Lower lobe of right lung (tissue), 2 donors: ENCODE data around the gene HAUS7. TPM values are rescaled to one million over a fixed set of nuclear protein-coding genes. Genes with fewer than 3 reads are reported as not detected.
A peak's percentile ranks its signal among the peaks of the same experiment; 100 is the strongest.

Experiments used
- ATAC-seq, 2 donors: fragments of 200-7000 bp; cut with Tn5 transposase; one replicate each; pipeline ENCODE4 v1.9.1; 2020 to 2022; ENCODE audit warnings: mild to moderate bottlenecking in 2 of 2, moderate library complexity in 2 of 2
- DNase-seq: peaks from one replicate; pipeline ENCODE4 v3.0.0-alpha.2; 2020
- H3K27ac ChIP-seq: fragments of 200-600 bp; one replicate; pipeline ENCODE4 v1.8.0; 2022
- H3K27me3 ChIP-seq: fragments of 200-600 bp; one replicate; pipeline ENCODE4 v1.8.0; 2022; ENCODE audit warnings: low read depth
- H3K36me3 ChIP-seq: fragments of 200-600 bp; one replicate; pipeline ENCODE4 v1.8.0; 2022; ENCODE audit warnings: mild to moderate bottlenecking
- H3K4me1 ChIP-seq: fragments of 200-600 bp; one replicate; pipeline ENCODE4 v1.8.0; 2022
- H3K4me3 ChIP-seq: fragments of 200-600 bp; one replicate; pipeline ENCODE4 v1.8.0; 2022; ENCODE audit warnings: mild to moderate bottlenecking
- H3K9me3 ChIP-seq: fragments of 200-600 bp; one replicate; pipeline ENCODE4 v1.8.0; 2022
- CTCF ChIP-seq: fragments of 200-600 bp; IDR thresholded peaks from one replicate; pipeline ENCODE4 v1.8.0; 2022; ENCODE audit warnings: antibody characterized with exemption, mild to moderate bottlenecking
- intact Hi-C: fragments of 100-400 bp; cut with DNase I; formaldehyde crosslinking; loops from one replicate; pipeline ENCODE4 v1.11.0; 2022
- long read RNA-seq: library from polyadenylated mRNA; unstranded; transcript quantifications from one replicate; pipeline ENCODE4 v2.0.0, GENCODE V29; 2021
- total RNA-seq: library from RNA; stranded (reverse); fragmentation: NEBNext Ultra II Directional; extraction: Animal tissue kit (Norgen Biotek cat#: 25700); gene quantifications from one replicate; pipeline ENCODE4 v1.2.1, GENCODE V29; 2021
- donor health status: DM: no; HTN: yes; CAD: no; lungs with severe emphysema.

HAUS7 gene
- 22.7 TPM for total RNA-seq
- long read RNA-seq, transcript HAUS7-202 (10 exons, 1,363 nt) = major isoform, 28 of 31 reads
- long read RNA-seq, partial matches to known transcripts = 1 of 31 reads
- long read RNA-seq, other reads (novel, unspliced or antisense) = 2 of 31 reads

- peak within 1 kb of the TSS; percentile 72 for H3K4me3 ChIP-seq
- H3K36me3 ChIP-seq = no peaks in the 10 kb centered on the region
- peak; percentile 71 for TF ChIP-seq CTCF
- no peaks in the 10 kb centered on the region for H3K27me3 ChIP-seq
- H3K27ac ChIP-seq = peak within 1 kb of the TSS; percentile 80
- intact Hi-C loops = no loop called here
- H3K4me1 ChIP-seq = peaks cover 15% of the 10 kb centered on the region
- DNase-seq = peak; percentile 91
- ATAC-seq = peak; percentile 94 to 96
- no peaks in the 10 kb centered on the region for H3K9me3 ChIP-seq
Measured at GRCh38 chrX:153470411-153471363, at the start of gene HAUS7. HAUS7 (minus strand) TSS chrX:153470576; CDS start chrX:153470557, 19 bp downstream.

- Histone ChIP-seq H3K36me3 (no peaks in the 10 kb centered on the region), H3K4me3 (no peak overlapping the region), H3K4me1 (no peaks in the 10 kb centered on the region), H3K9me3 (no peaks in the 10 kb centered on the region), H3K27me3 (peaks cover 12% of the 10 kb centered on the region), H3K27ac (no peak overlapping the region)
- DNase-seq = no peak
- no peak for TF ChIP-seq CTCF
- ATAC-seq = no peak
- intact Hi-C loops = no loop called here
Measured at GRCh38 chrX:153519569-153520286, 49.4 kb upstream of the HAUS7 start.

- DNase-seq = no peak
- TF ChIP-seq CTCF = no peak
- Histone ChIP-seq H3K36me3 (no peaks in the 10 kb centered on the region), H3K4me1 (no peaks in the 10 kb centered on the region), H3K27ac (no peak overlapping the region), H3K27me3 (peaks cover 12% of the 10 kb centered on the region), H3K9me3 (no peaks in the 10 kb centered on the region), H3K4me3 (no peak overlapping the region)
- ATAC-seq = no peak
- intact Hi-C loops = no loop called here
Measured at GRCh38 chrX:153517946-153518834, 47.8 kb upstream of the HAUS7 start.

- TF ChIP-seq CTCF = no peak
- ATAC-seq (no peak), DNase-seq (no peak)
- Histone ChIP-seq H3K27ac (no peak within 1 kb of the TSS), H3K9me3 (no peaks in the 10 kb centered on the region), H3K27me3 (peaks cover 11% of the 10 kb centered on the region), H3K4me1 (no peaks in the 10 kb centered on the region), H3K4me3 (no peak within 1 kb of the TSS), H3K36me3 (no peaks in the 10 kb centered on the region)
- intact Hi-C loops = no loop called here
Measured at GRCh38 chrX:153517423-153517822, 47.0 kb upstream of the HAUS7 start, which contains the start of gene ATP2B3. ATP2B3 (plus strand) TSS chrX:153517642; CDS start chrX:153536248, 18,606 bp downstream.

GRCh38 chrX:153516073-153516472, 45.7 kb upstream of the HAUS7 start:
- Histone ChIP-seq H3K27ac (no peak overlapping the region), H3K9me3 (no peaks in the 10 kb centered on the region), H3K36me3 (no peaks in the 10 kb centered on the region), H3K4me1 (no peaks in the 10 kb centered on the region), H3K27me3 (peaks cover 7% of the 10 kb centered on the region), H3K4me3 (no peak overlapping the region)
- intact Hi-C loops = no loop called here
- ATAC-seq = no peak
- DNase-seq = no peak
- no peak for TF ChIP-seq CTCF
